ENCODE results near the gene ADAMTS17.

The ADAMTS17 gene

DNA sequence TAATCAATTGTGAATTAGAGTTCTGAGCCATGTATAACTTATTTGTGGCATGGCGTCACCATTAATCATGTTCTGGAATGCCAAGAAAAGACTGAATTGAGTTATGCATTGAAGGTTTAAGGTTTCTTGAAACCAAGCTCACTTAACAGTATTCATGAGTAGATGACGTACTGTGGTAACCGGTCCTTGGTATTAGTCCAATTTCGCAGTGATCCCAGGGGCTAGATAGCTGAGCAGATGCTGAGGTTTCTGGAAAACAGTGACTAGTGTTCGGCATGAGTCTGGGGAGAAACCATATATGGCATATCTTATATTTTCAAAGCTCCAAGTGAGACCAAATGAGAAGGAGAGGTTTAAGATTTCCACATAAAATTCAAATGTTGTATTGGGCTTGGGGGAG, 390.3 kb downstream of the ADAMTS17 start:
- Histone ChIP-seq H3K27me3 (ENCODE audit: control insufficient read depth, low read length) (no peaks in the 10 kb centered on the region), H3K4me2 (ENCODE audit: low read length) (no peak overlapping the region), H3F3A (ENCODE audit: control insufficient read depth, insufficient read depth) (no peaks in the 10 kb centered on the region), H3K4me3 (ENCODE audit: low read length) (no peak overlapping the region), H3K9me3 (ENCODE audit: control insufficient read depth, insufficient read depth, low read length) (0 out of 2 replicates have a peak, but pooled peaks cover 5% of the 10 kb centered on the region), H3K4me1 (ENCODE audit: control insufficient read depth, low read length) (no peaks in the 10 kb centered on the region), H4K20me1 (ENCODE audit: control insufficient read depth, insufficient read depth, low read depth, low read length) (no peaks in the 10 kb centered on the region), H3K27ac (ENCODE audit: low read depth, low read length) (no peak overlapping the region), H3K9me2 (replicated peaks; ENCODE audit: control insufficient read depth, low read length) (no peaks in the 10 kb centered on the region), H3K79me2 (ENCODE audit: control insufficient read depth, low read length) (no peaks in the 10 kb centered on the region), H3K36me3 (ENCODE audit: control insufficient read depth, low read length) (no peaks in the 10 kb centered on the region)
- TF ChIP-seq, protein P1, sequence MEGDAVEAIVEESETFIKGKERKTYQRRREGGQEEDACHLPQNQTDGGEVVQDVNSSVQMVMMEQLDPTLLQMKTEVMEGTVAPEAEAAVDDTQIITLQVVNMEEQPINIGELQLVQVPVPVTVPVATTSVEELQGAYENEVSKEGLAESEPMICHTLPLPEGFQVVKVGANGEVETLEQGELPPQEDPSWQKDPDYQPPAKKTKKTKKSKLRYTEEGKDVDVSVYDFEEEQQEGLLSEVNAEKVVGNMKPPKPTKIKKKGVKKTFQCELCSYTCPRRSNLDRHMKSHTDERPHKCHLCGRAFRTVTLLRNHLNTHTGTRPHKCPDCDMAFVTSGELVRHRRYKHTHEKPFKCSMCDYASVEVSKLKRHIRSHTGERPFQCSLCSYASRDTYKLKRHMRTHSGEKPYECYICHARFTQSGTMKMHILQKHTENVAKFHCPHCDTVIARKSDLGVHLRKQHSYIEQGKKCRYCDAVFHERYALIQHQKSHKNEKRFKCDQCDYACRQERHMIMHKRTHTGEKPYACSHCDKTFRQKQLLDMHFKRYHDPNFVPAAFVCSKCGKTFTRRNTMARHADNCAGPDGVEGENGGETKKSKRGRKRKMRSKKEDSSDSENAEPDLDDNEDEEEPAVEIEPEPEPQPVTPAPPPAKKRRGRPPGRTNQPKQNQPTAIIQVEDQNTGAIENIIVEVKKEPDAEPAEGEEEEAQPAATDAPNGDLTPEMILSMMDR (IDR thresholded peaks at IDR 0.05; ENCODE audit: low read depth, low read length, poor library complexity, severe bottlenecking) = no peak
- no peak for TF ChIP-seq EZH2phosphoT487 (IDR thresholded peaks at IDR 0.05; ENCODE audit: borderline replicate concordance, low read length)

DNA sequence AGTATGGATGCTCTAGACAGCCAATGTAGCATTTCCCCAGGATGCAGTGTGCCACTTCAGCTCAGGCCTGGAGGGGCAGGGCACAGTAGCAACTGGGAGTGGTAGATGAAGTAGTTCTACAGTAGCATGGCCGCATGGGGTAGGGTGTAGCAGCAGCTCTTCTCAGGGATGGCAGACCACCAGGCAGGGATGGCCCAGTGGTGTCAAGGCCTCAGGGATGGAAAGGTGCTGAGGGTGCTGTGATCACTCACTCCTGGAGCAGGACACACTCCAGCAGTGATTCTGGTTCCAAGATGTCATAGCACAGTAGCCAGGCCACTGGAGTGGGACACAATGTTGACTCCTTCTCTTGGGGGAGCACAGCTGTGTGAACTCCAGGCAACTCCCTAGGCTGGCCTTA, 397.6 kb downstream of the ADAMTS17 start:
- H3K79me2 ChIP-seq (ENCODE audit: control insufficient read depth, low read length) = no peaks in the 10 kb centered on the region
- no peak overlapping the region for H3K4me3 ChIP-seq (ENCODE audit: low read length)
- no peaks in the 10 kb centered on the region for H3F3A ChIP-seq (ENCODE audit: control insufficient read depth, insufficient read depth)
- H3K4me1 ChIP-seq (ENCODE audit: control insufficient read depth, low read length) = no peaks in the 10 kb centered on the region
- no peaks in the 10 kb centered on the region for H3K9me2 ChIP-seq (replicated peaks; ENCODE audit: control insufficient read depth, low read length)
- no peaks in the 10 kb centered on the region for H3K27me3 ChIP-seq (ENCODE audit: control insufficient read depth, low read length)
- H3K27ac ChIP-seq (ENCODE audit: low read depth, low read length) = no peak overlapping the region
- TF ChIP-seq, protein P1 (IDR thresholded peaks at IDR 0.05; ENCODE audit: low read depth, low read length, poor library complexity, severe bottlenecking) = no peak
- TF ChIP-seq EZH2phosphoT487 (IDR thresholded peaks at IDR 0.05; ENCODE audit: borderline replicate concordance, low read length) = no peak
- H3K4me2 ChIP-seq (ENCODE audit: low read length) = no peak overlapping the region
- no peaks in the 10 kb centered on the region for H3K36me3 ChIP-seq (ENCODE audit: control insufficient read depth, low read length)
- no peaks in the 10 kb centered on the region for H4K20me1 ChIP-seq (ENCODE audit: control insufficient read depth, insufficient read depth, low read depth, low read length)
- H3K9me3 ChIP-seq (ENCODE audit: control insufficient read depth, insufficient read depth, low read length) = no peaks in the 10 kb centered on the region; the same call in 1 of the 2 replicates

DNA sequence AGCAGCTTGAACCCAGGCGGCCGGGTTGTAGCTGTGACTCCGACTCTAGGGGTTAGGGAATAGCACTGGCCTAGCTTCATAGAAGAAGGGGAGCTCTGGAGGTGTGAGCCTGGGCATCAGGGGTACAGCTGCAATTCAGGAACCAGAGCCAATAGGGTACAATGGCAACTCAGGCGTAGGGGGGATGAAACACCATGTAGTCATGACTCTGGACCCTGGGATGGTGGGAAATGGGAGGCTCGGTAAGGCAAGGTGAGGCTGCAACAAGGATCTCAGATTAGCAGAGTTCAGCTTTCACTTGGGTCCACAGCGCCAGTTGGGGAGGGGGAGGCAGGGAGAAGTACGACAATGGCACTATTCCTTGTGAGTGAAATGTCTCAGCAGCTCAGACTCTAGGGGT, 398.3 kb downstream of the ADAMTS17 start:
- Histone ChIP-seq H3F3A (ENCODE audit: control insufficient read depth, insufficient read depth) (no peaks in the 10 kb centered on the region), H3K4me1 (ENCODE audit: control insufficient read depth, low read length) (no peaks in the 10 kb centered on the region), H3K4me2 (ENCODE audit: low read length) (no peak overlapping the region), H3K27me3 (ENCODE audit: control insufficient read depth, low read length) (no peaks in the 10 kb centered on the region), H4K20me1 (ENCODE audit: control insufficient read depth, insufficient read depth, low read depth, low read length) (no peaks in the 10 kb centered on the region), H3K4me3 (ENCODE audit: low read length) (no peak overlapping the region), H3K9me3 (ENCODE audit: control insufficient read depth, insufficient read depth, low read length) (no peaks in the 10 kb centered on the region; the same call in 1 of the 2 replicates), H3K9me2 (replicated peaks; ENCODE audit: control insufficient read depth, low read length) (no peaks in the 10 kb centered on the region), H3K36me3 (ENCODE audit: control insufficient read depth, low read length) (no peaks in the 10 kb centered on the region), H3K79me2 (ENCODE audit: control insufficient read depth, low read length) (no peaks in the 10 kb centered on the region), H3K27ac (ENCODE audit: low read depth, low read length) (no peak overlapping the region)
- no peak for TF ChIP-seq EZH2phosphoT487 (IDR thresholded peaks at IDR 0.05; ENCODE audit: borderline replicate concordance, low read length)
- TF ChIP-seq, protein P1 (IDR thresholded peaks at IDR 0.05; ENCODE audit: low read depth, low read length, poor library complexity, severe bottlenecking) = no peak

All from DOHH2 (cell line).